Body of pancreas (tissue), 4 donors: ENCODE data around the gene ERVV-1.

ENCODE experiments used
- CTCF ChIP-seq, 7 experiments: fragments of 450-650 bp in 4 of 7; fragments of 200-600 bp in 3 of 7; sonication (generic) in 3 of 7; IDR thresholded peaks; one replicate each; pipeline ENCODE4 v1.5.1; 2016 to 2019; ENCODE audit warnings: antibody characterized with exemption in 7 of 7
- POLR2A ChIP-seq, 3 donors: fragments of 450-650 bp; IDR thresholded peaks; one replicate each; pipeline ENCODE4 v1.6.1; 2016; ENCODE audit warnings: antibody characterized with exemption in 3 of 3, mild to moderate bottlenecking in 2 of 3

- no peak for TF ChIP-seq POLR2A (IDR thresholded peaks at IDR 0.05)
- no peak for TF ChIP-seq CTCF (IDR thresholded peaks at IDR 0.05)
Observed at GRCh38 chr19:53002479-53002878, 11.2 kb upstream of the ERVV-1 start.
